ENCODE results near the gene FKBP1A. TPM values are rescaled to one million over a fixed set of nuclear protein-coding genes. Genes with fewer than 3 reads are reported as not detected.

Gene FKBP1A
- polyA plus RNA-seq, 1 experiment: 476 TPM

GRCh38 chr20:1430004-1430451 is 37.2 kb upstream of the FKBP1A start:
- ChIA-PET POLR2A (no interaction called here), CTCF (interaction anchor here (0.7 to 1.0 kb wide), 3 partner anchors 15 to 117 kb away, joined by 3 read pairs; partner anchors contain the start of gene NSFL1C)
- no peak for DNase-seq (ENCODE audit: low read depth)
- H3K27me3 ChIP-seq (ENCODE audit: control insufficient read depth, insufficient read depth, low read length): no peaks in the 10 kb centered on the region
- TF ChIP-seq, protein P1, sequence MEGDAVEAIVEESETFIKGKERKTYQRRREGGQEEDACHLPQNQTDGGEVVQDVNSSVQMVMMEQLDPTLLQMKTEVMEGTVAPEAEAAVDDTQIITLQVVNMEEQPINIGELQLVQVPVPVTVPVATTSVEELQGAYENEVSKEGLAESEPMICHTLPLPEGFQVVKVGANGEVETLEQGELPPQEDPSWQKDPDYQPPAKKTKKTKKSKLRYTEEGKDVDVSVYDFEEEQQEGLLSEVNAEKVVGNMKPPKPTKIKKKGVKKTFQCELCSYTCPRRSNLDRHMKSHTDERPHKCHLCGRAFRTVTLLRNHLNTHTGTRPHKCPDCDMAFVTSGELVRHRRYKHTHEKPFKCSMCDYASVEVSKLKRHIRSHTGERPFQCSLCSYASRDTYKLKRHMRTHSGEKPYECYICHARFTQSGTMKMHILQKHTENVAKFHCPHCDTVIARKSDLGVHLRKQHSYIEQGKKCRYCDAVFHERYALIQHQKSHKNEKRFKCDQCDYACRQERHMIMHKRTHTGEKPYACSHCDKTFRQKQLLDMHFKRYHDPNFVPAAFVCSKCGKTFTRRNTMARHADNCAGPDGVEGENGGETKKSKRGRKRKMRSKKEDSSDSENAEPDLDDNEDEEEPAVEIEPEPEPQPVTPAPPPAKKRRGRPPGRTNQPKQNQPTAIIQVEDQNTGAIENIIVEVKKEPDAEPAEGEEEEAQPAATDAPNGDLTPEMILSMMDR (IDR thresholded peaks at IDR 0.05; ENCODE audit: insufficient read depth, low read depth, low read length): no peak
- no peak overlapping the region for H3K4me3 ChIP-seq (ENCODE audit: low read depth, low read length)
- no peaks in the 10 kb centered on the region for H3K36me3 ChIP-seq (ENCODE audit: control insufficient read depth, insufficient read depth, low read length)

DNA sequence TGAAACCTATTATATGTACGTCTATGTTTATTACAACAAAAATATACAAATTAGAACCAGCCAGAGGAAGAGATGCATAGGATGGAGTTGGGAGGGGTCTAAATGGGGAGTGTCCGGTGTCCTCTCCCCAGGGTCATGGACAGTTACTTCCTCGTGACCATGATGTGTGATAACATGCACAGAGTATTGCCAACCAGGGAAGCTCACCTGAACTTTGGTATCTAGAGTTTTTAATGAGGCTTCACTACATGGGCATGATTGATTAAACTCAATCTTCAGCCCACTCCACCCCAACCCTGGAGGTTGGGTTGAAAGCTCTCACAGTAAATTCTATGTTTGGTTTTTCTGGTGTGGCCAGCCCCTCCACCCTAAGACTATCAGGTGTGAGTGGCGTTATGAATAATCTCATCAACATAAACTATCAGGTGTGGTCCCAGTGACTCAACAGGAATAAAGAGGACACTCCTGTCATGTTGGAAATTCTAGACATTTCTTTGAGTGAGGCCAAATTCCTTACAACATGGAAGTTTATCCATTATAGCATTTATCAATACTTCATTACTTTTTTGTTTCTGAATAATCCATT is 36.4 kb upstream of the FKBP1A start:
- no peak overlapping the region for H3K4me3 ChIP-seq (ENCODE audit: low read depth, low read length)
- no peaks in the 10 kb centered on the region for H3K27me3 ChIP-seq (ENCODE audit: control insufficient read depth, insufficient read depth, low read length)
- TF ChIP-seq, protein P1 (IDR thresholded peaks at IDR 0.05; ENCODE audit: insufficient read depth, low read depth, low read length): no peak
- POLR2A ChIA-PET: no interaction called here
- H3K36me3 ChIP-seq (ENCODE audit: control insufficient read depth, insufficient read depth, low read length): no peaks in the 10 kb centered on the region
- DNase-seq (ENCODE audit: low read depth): no peak
- CTCF ChIA-PET: interaction anchor here (1.0 kb wide), 1 partner anchor 117 kb away, joined by 3 read pairs; no protein-coding TSS in a partner anchor

DNA sequence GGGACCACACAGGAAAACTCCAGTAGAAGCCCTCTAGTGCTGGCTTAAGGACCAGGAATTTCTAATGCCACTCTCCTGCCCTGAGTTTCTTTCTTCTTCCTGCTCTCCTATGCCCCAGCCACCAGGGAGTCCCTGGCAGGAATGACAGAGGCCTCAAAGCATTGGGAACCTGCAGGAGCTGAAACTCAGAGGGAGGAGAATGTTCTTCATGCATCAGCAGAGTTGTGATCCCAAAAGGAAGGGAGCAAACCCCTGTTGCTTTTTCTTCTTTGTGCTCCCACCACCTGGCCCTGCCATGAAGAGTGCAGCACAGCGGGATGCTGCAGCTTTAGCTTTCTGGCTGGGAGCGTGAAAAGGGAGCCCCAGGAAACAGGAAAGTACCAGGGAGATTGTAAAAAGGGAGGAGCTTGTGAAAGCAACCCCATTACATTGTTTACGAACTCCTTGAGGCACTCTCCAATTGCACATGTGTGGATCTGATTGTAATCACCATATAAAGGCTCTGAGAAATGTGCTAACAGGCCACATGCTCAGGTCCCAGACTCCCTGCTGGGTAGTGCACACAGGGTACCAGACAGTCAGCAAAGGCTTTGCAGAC is 34.7 kb upstream of the FKBP1A start:
- Histone ChIP-seq H3K27me3 (ENCODE audit: control insufficient read depth, insufficient read depth, low read length) (no peaks in the 10 kb centered on the region), H3K4me3 (ENCODE audit: low read depth, low read length) (no peak overlapping the region), H3K36me3 (ENCODE audit: control insufficient read depth, insufficient read depth, low read length) (no peaks in the 10 kb centered on the region)
- CTCF ChIA-PET: interaction anchor here (0.8 to 2.9 kb wide), 8 partner anchors 10 to 200 kb away, joined by 3 to 11 read pairs (median 4); no protein-coding TSS in a partner anchor
- POLR2A ChIA-PET: interaction anchor here (0.6 kb wide), 1 partner anchor 809 kb away, joined by 17 read pairs; no protein-coding TSS in a partner anchor
- TF ChIP-seq, protein P1 (IDR thresholded peaks at IDR 0.05; ENCODE audit: insufficient read depth, low read depth, low read length): 0 out of 2 replicates have a peak, but pooled peaks have one; percentile 4
- no peak for DNase-seq (ENCODE audit: low read depth)

DNA sequence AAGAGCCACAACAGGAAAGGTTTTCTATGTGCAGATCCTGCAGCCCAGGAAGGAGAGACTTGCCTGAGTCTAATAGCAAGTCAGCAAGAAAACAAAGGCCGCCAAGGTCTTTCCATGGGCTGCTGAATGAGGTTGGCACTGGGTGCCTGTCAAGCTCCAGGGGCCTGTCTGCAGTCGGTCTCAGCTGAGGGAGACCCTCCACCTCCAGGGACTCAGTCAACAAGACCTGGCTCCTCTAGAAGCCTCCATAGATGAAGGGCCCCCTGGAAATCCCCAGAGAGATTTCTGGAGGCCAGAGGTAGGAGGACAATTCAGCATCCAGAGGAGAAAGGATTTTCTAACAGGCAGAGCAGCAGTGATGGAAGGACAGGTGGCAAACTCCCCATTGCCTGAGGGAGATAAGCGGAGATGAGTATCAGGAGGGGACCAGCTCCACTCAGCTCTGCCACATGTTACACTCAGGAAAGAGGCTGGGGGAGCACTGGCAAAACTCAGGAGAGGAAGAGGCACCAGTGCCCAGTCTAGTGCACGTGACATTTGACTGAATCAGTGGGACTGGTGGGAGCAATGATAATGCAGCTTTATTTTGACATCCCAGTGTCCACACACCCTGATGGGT is 33.5 kb upstream of the FKBP1A start:
- no peaks in the 10 kb centered on the region for H3K27me3 ChIP-seq (ENCODE audit: control insufficient read depth, insufficient read depth, low read length)
- no peaks in the 10 kb centered on the region for H3K36me3 ChIP-seq (ENCODE audit: control insufficient read depth, insufficient read depth, low read length)
- DNase-seq (ENCODE audit: low read depth): no peak
- ChIA-PET POLR2A (no interaction called here), CTCF (interaction anchor here (1.2 to 2.9 kb wide), 6 partner anchors 9 to 114 kb away, joined by 3 to 11 read pairs (median 8); no protein-coding TSS in a partner anchor)
- H3K4me3 ChIP-seq (ENCODE audit: low read depth, low read length): no peak overlapping the region
- TF ChIP-seq, protein P1 (IDR thresholded peaks at IDR 0.05; ENCODE audit: insufficient read depth, low read depth, low read length): no peak

DNA sequence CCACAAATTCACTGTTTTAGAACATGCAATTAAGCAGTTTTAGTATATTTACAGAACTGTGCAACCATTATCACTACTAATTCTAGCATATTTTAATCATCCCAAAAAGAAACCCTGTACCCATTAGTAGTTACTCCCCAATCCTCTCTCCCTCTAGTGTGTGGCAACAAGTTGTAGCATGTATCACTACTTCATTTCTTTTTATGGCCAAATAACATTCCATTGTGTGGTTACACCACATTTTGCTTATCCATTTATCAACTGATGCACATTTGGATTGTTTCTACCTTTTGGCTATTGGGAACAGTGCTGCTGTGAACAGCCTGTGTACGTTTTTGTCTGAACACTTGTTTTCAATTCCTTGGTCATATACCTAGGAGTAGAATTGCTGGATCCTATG is 31.5 kb upstream of the FKBP1A start:
- TF ChIP-seq, protein P1 (IDR thresholded peaks at IDR 0.05; ENCODE audit: insufficient read depth, low read depth, low read length): no peak
- ChIA-PET CTCF (interaction anchor here (0.9 kb wide), 1 partner anchor 12 kb away, joined by 3 read pairs; no protein-coding TSS in a partner anchor), POLR2A (no interaction called here)

More for the DNA sequence above, 31.5 kb upstream of the FKBP1A start:
- no peak for DNase-seq (ENCODE audit: low read depth)
- Histone ChIP-seq H3K4me3 (ENCODE audit: low read depth, low read length) (no peak overlapping the region), H3K36me3 (ENCODE audit: control insufficient read depth, insufficient read depth, low read length) (no peaks in the 10 kb centered on the region), H3K27me3 (ENCODE audit: control insufficient read depth, insufficient read depth, low read length) (no peaks in the 10 kb centered on the region)

All from BJ (cell line).